ENCODE data around the gene UBAP2. TPM values are rescaled to one million over a fixed set of nuclear protein-coding genes. Genes with fewer than 3 reads are reported as not detected.

Gene UBAP2
- total RNA-seq, 1 experiment from 2014 or later = 60.8 TPM

DNA sequence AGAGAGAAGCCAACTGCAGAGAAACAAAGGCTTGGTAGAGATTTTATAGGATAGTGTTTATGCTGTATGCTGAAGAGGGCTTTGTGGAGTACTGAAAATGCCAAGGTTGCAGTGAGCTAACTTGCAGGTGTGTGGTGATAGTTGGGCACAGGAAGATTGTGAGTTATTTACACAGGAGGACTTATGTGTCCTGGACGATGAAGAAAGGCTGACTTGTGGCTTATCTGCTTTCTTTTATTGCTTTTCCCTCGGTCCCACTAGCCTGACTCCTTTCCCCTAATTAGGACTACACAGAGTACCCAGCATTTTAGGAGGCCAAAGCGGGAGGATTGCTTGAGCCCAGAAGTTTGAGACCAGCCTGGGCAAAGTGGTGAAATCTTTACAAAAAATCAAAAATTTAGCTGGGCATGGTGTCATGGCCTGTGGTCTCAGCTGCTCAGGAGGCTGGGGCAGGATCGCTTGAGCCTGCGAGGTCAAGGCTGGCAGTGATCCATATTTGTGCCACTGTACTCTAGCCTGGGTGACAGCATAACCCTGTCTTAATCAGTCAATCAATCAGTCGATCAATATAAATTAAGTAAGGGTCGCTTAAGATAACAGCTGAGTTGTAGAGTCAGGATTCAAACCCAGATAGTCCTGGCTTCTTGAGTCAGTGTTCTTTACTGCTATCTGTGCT lies 169.9 kb downstream of the UBAP2 start:
- H4K20me1 ChIP-seq (ENCODE audit: control insufficient read depth, insufficient read depth, insufficient read length) = no peaks in the 10 kb centered on the region

More for the DNA sequence above, 169.9 kb downstream of the UBAP2 start:
- Histone ChIP-seq H3K56ac (ENCODE audit: insufficient read length, low read depth, low read length) (no peak overlapping the region), H3T11ph (ENCODE audit: low read length) (no peak overlapping the region), H3K9me3 (ENCODE audit: control insufficient read depth, low read depth, low read length) (no peaks in the 10 kb centered on the region), H2BK120ac (ENCODE audit: low read depth, low read length, poor library complexity, severe bottlenecking) (no peak overlapping the region), H3K4ac (ENCODE audit: low read depth, low read length) (no peak overlapping the region), H3K23me2 (ENCODE audit: insufficient read length, low read depth, low read length, poor library complexity, severe bottlenecking) (no peaks in the 10 kb centered on the region), H3K79me1 (ENCODE audit: insufficient read depth, low read depth, low read length, poor library complexity, severe bottlenecking) (no peaks in the 10 kb centered on the region), H2BK5ac (ENCODE audit: insufficient read length, low read length) (no peak overlapping the region), H3K18ac (ENCODE audit: insufficient read length, low read depth, low read length) (no peak overlapping the region), H3K27ac (ENCODE audit: insufficient read length, low read depth, low read length) (no peak overlapping the region), H2AFZ (ENCODE audit: low read length) (no peak overlapping the region), H3K27me3 (ENCODE audit: insufficient read depth, low read length) (no peaks in the 10 kb centered on the region), H3K23ac (ENCODE audit: insufficient read length, low read depth, low read length) (no peak overlapping the region), H4K8ac (replicated peaks; ENCODE audit: insufficient read length, low read depth, low read length) (no peak overlapping the region), H3K4me1 (ENCODE audit: insufficient read depth, low read length) (no peaks in the 10 kb centered on the region; the same call in 1 of the 2 replicates), H3K79me2 (ENCODE audit: insufficient read depth, low read length) (peaks cover 7% of the 10 kb centered on the region; the same call in 1 of the 2 replicates), H2BK12ac (ENCODE audit: insufficient read length, low read depth, low read length) (no peak overlapping the region), H2AK5ac (ENCODE audit: insufficient read length, low read length) (no peak overlapping the region), H2BK20ac (ENCODE audit: low read depth, low read length, poor library complexity, severe bottlenecking) (no peak overlapping the region), H4K5ac (ENCODE audit: insufficient read length, low read depth, low read length) (no peak overlapping the region), H3K14ac (ENCODE audit: insufficient read depth, low read length) (0 out of 2 replicates have a peak overlapping the region, but pooled peaks have one; percentile 56), H4K91ac (ENCODE audit: insufficient read length, low read depth, low read length) (no peak overlapping the region), H2BK15ac (ENCODE audit: low read depth, low read length) (no peak overlapping the region), H3K9ac (ENCODE audit: extremely low read depth, insufficient read length, low read length) (no peak overlapping the region), H3K4me2 (ENCODE audit: insufficient read depth, insufficient read length, low read length) (no peak overlapping the region)
- H3K27ac Mint-ChIP-seq = peak overlapping the region; percentile 23 to 89 (median 87); a peak in 6 of 7 replicates
- DNase-seq = no peak
- no CpG with 5 or more reads among the region's 7 CpGs for WGBS (ENCODE audit: extremely low coverage, insufficient read length, low lambda C conversion rate)
- TF ChIP-seq, protein P1, sequence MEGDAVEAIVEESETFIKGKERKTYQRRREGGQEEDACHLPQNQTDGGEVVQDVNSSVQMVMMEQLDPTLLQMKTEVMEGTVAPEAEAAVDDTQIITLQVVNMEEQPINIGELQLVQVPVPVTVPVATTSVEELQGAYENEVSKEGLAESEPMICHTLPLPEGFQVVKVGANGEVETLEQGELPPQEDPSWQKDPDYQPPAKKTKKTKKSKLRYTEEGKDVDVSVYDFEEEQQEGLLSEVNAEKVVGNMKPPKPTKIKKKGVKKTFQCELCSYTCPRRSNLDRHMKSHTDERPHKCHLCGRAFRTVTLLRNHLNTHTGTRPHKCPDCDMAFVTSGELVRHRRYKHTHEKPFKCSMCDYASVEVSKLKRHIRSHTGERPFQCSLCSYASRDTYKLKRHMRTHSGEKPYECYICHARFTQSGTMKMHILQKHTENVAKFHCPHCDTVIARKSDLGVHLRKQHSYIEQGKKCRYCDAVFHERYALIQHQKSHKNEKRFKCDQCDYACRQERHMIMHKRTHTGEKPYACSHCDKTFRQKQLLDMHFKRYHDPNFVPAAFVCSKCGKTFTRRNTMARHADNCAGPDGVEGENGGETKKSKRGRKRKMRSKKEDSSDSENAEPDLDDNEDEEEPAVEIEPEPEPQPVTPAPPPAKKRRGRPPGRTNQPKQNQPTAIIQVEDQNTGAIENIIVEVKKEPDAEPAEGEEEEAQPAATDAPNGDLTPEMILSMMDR (conservative IDR thresholded peaks at IDR 0.05) = no peak
- no peaks in the 10 kb centered on the region for H3K36me3 Mint-ChIP-seq (ENCODE audit: insufficient read depth in 1 of 3, low read depth in 3 of 3)
- H3K4me3 Mint-ChIP-seq = no peak overlapping the region
- no peaks in the 10 kb centered on the region for H3K27me3 Mint-ChIP-seq (ENCODE audit: low read depth)
- no peaks in the 10 kb centered on the region for H3K9me3 Mint-ChIP-seq
- H3K4me1 Mint-ChIP-seq = peaks cover 23 to 24% of the 10 kb centered on the region in 2 experiments

Data from H9 (cell line).